IMR-90 (cell line): ENCODE measurements around the gene FNDC3B. TPM values are rescaled to one million over a fixed set of nuclear protein-coding genes. Genes with fewer than 3 reads are reported as not detected.

Source experiments
- ATAC-seq: fragments of 200-7000 bp; cut with Tn5 transposase; 2 replicates; pipeline ENCODE4 v1.9.1; 2020; ENCODE audit warnings: low read depth, mild to moderate bottlenecking, moderate library complexity
- BruUV-seq: library from RNA; stranded (reverse); fragments of 400-500 nt; replicated peaks from 2 replicates; lab custom pipeline; 2021; lab: Mats Ljungman, UMichigan
- CTCF ChIA-PET: fragments of 300-600 bp; formaldehyde crosslinking; extraction: SDS; loops from one replicate; lab custom pipeline; 2021; ENCODE audit warnings: antibody characterized with exemption; lab: Yijun Ruan, JAX
- POLR2A ChIA-PET: fragments of 300-600 bp; sonication (Branson Sonifier 250); formaldehyde crosslinking; loops from one replicate; lab custom pipeline; 2022; ENCODE audit warnings: antibody characterized with exemption; ENCODE audit not compliant: unreplicated experiment; lab: Charles Lee
- DNase-seq: peaks from one replicate; pipeline ENCODE4 v3.0.0; 2013
- H2AFZ ChIP-seq: replicated peaks from 2 replicates; pipeline ENCODE3; 2013; ENCODE audit warnings: low read length, mild to moderate bottlenecking; ENCODE audit not compliant: poor library complexity
- H2AK5ac ChIP-seq: 2 replicates; pipeline ENCODE4 v1.6.1; 2013; ENCODE audit warnings: low read depth, low read length, inconsistent platforms
- H2AK9ac ChIP-seq: replicated peaks from 2 replicates; pipeline ENCODE3; 2013; ENCODE audit warnings: mild to moderate bottlenecking, low read depth, low read length, moderate library complexity; ENCODE audit not compliant: poor library complexity
- H2BK120ac ChIP-seq: 2 replicates; pipeline ENCODE4 v1.6.1; 2013; ENCODE audit warnings: low read depth, low read length, inconsistent platforms
- H2BK15ac ChIP-seq: 3 replicates; pipeline ENCODE4 v1.6.1; 2013; ENCODE audit warnings: low read depth, low read length, inconsistent platforms
- H2BK20ac ChIP-seq: 2 replicates; pipeline ENCODE4 v1.6.1; 2013; ENCODE audit warnings: low read depth, mild to moderate bottlenecking, inconsistent platforms, low read length, moderate library complexity
- H2BK5ac ChIP-seq: 2 replicates; pipeline ENCODE4 v1.6.1; 2013; ENCODE audit warnings: mild to moderate bottlenecking, low read depth, low read length, inconsistent platforms; ENCODE audit not compliant: poor library complexity, severe bottlenecking
- H3K14ac ChIP-seq: replicated peaks from 2 replicates; pipeline ENCODE4 v1.6.1; 2013; ENCODE audit warnings: low read depth, low read length, inconsistent platforms
- H3K18ac ChIP-seq: 2 replicates; pipeline ENCODE4 v1.6.1; 2013; ENCODE audit warnings: low read depth, low read length, control low read depth
- H3K23ac ChIP-seq: 2 replicates; pipeline ENCODE4 v1.6.1; 2013; ENCODE audit warnings: low read depth, low read length, inconsistent platforms
- H3K27ac ChIP-seq: 2 replicates; pipeline ENCODE4 v1.5.1; 2013; ENCODE audit warnings: mild to moderate bottlenecking, control low read depth, low read length; ENCODE audit not compliant: insufficient read depth
- H3K27me3 ChIP-seq: 2 replicates; pipeline ENCODE4 v1.6.1; 2013; ENCODE audit warnings: low read length; ENCODE audit not compliant: control insufficient read depth, insufficient read depth
- H3K36me3 ChIP-seq: 2 replicates; pipeline ENCODE4 v1.6.1; 2013; ENCODE audit warnings: low read length, mixed read lengths; ENCODE audit not compliant: control insufficient read depth, insufficient read depth
- H3K4ac ChIP-seq: 2 replicates; pipeline ENCODE4 v1.6.1; 2013; ENCODE audit warnings: low read depth, low read length, inconsistent platforms
- H3K4me1 ChIP-seq: 2 replicates; pipeline ENCODE4 v1.6.1; 2013; ENCODE audit warnings: low read length, mixed read lengths; ENCODE audit not compliant: control insufficient read depth, insufficient read depth
- H3K4me2 ChIP-seq: 2 replicates; pipeline ENCODE4 v1.6.1; 2013; ENCODE audit warnings: low read depth, mild to moderate bottlenecking, control low read depth, low read length, moderate library complexity
- H3K4me3 ChIP-seq: 2 replicates; pipeline ENCODE4 v1.5.1; 2013; ENCODE audit warnings: low read depth, mild to moderate bottlenecking, control low read depth, low read length, moderate library complexity; ENCODE audit not compliant: insufficient read depth
- H3K56ac ChIP-seq: 2 replicates; pipeline ENCODE4 v1.6.1; 2013; ENCODE audit warnings: low read length, inconsistent platforms; ENCODE audit not compliant: insufficient read depth; ENCODE audit errors: extremely low read depth
- H3K79me1 ChIP-seq, 2 experiments: 2 replicates each; pipeline ENCODE4 v1.6.1; 2013; ENCODE audit warnings: low read length in 2 of 2, inconsistent platforms in 1 of 2, low read depth in 1 of 2
- H3K9ac ChIP-seq: 2 replicates; pipeline ENCODE4 v1.6.1; 2013; ENCODE audit warnings: low read depth, low read length, control low read depth
- H3K9me1 ChIP-seq: 2 replicates; pipeline ENCODE4 v1.6.1; 2013; ENCODE audit warnings: low read length, inconsistent platforms; ENCODE audit not compliant: insufficient read depth
- H3K9me3 ChIP-seq: 2 replicates; pipeline ENCODE4 v1.6.1; 2013; ENCODE audit warnings: low read length; ENCODE audit not compliant: control insufficient read depth, insufficient read depth
- H4K20me1 ChIP-seq: 2 replicates; pipeline ENCODE4 v1.6.1; 2013; ENCODE audit warnings: low read length, inconsistent platforms; ENCODE audit not compliant: insufficient read depth
- H4K5ac ChIP-seq: 2 replicates; pipeline ENCODE4 v1.6.1; 2013; ENCODE audit warnings: mild to moderate bottlenecking, low read depth, low read length, control low read depth
- H4K8ac ChIP-seq, 2 experiments: 2 replicates each; pipeline ENCODE4 v1.6.1; 2013; ENCODE audit warnings: low read depth in 2 of 2, low read length in 2 of 2, control low read depth in 1 of 2, inconsistent platforms in 1 of 2
- H4K91ac ChIP-seq: 2 replicates; pipeline ENCODE4 v1.6.1; 2013; ENCODE audit warnings: low read depth, low read length, inconsistent platforms; ENCODE audit not compliant: insufficient read depth
- BHLHE40 ChIP-seq: fragments of 150-350 bp; IDR thresholded peaks from 2 replicates; pipeline ENCODE4 v1.6.1; 2016; ENCODE audit warnings: mild to moderate bottlenecking, low read depth, low read length
- CEBPB ChIP-seq: IDR thresholded peaks from 2 replicates; pipeline ENCODE4 v1.6.1; 2012; ENCODE audit warnings: low read depth, low read length, improper control_type of control experiment
- CHD1 ChIP-seq: IDR thresholded peaks from 2 replicates; pipeline ENCODE4 v1.6.1; 2012; ENCODE audit warnings: low read depth, low read length, improper control_type of control experiment
- CTCF ChIP-seq: conservative IDR thresholded peaks from 2 replicates; pipeline ENCODE4 v1.5.1; 2012; ENCODE audit warnings: mild to moderate bottlenecking, low read depth, low read length, improper control_type of control experiment
- FOS ChIP-seq: fragments of 150-350 bp; IDR thresholded peaks from 2 replicates; pipeline ENCODE4 v1.6.1; 2016; ENCODE audit warnings: low read depth, low read length
- MAFK ChIP-seq: IDR thresholded peaks from 2 replicates; pipeline ENCODE4 v1.6.1; 2012; ENCODE audit warnings: low read depth, low read length, improper control_type of control experiment
- MAZ ChIP-seq: IDR thresholded peaks from 2 replicates; pipeline ENCODE4 v1.6.1; 2012; ENCODE audit warnings: low read depth, mild to moderate bottlenecking, low read length, improper control_type of control experiment, moderate library complexity, borderline replicate concordance
- MXI1 ChIP-seq: IDR thresholded peaks from 2 replicates; pipeline ENCODE4 v1.6.1; 2012; ENCODE audit warnings: low read depth, mild to moderate bottlenecking, low read length, moderate library complexity, borderline replicate concordance
- NFE2L2 ChIP-seq: fragments of 150-350 bp; IDR thresholded peaks from 2 replicates; pipeline ENCODE4 v1.6.1; 2016; ENCODE audit warnings: low read depth, mild to moderate bottlenecking, low read length
- POLR2A ChIP-seq: IDR thresholded peaks from 2 replicates; pipeline ENCODE4 v1.6.1; 2012; ENCODE audit warnings: mild to moderate bottlenecking, low read depth, low read length
- RAD21 ChIP-seq: IDR thresholded peaks from 2 replicates; pipeline ENCODE4 v1.6.1; 2012; ENCODE audit warnings: low read length, improper control_type of control experiment
- RCOR1 ChIP-seq: IDR thresholded peaks from 2 replicates; pipeline ENCODE4 v1.6.1; 2012; ENCODE audit warnings: mild to moderate bottlenecking, low read length, improper control_type of control experiment; ENCODE audit not compliant: insufficient replicate concordance
- RFX5 ChIP-seq: IDR thresholded peaks from 2 replicates; pipeline ENCODE4 v1.8.0; 2012; ENCODE audit warnings: low read depth, mild to moderate bottlenecking, low read length, moderate library complexity
- SMC3 ChIP-seq: fragments of 150-350 bp; IDR thresholded peaks from 2 replicates; pipeline ENCODE4 v1.6.1; 2016; ENCODE audit warnings: low read depth, mild to moderate bottlenecking, antibody characterized with exemption, low read length, moderate library complexity
- USF2 ChIP-seq: fragments of 150-350 bp; IDR thresholded peaks from 2 replicates; pipeline ENCODE4 v1.6.1; 2017; ENCODE audit warnings: mild to moderate bottlenecking, antibody characterized with exemption, low read length, low read depth
- WGBS, 2 experiments: methylation state at CpG; one replicate each; pipeline versions ENCODE4 v1.1.5 to v1.1.7; 2013; ENCODE audit warnings: missing lambda C conversion rate in 2 of 2; ENCODE audit not compliant: insufficient read length in 1 of 2; ENCODE audit errors: extremely low coverage in 2 of 2; 5-methylcytosine and 5-hydroxymethylcytosine counted together
- dilution Hi-C: fragments of 300-500 bp; cut with HindIII; formaldehyde crosslinking; loops from one replicate; pipeline ENCODE4 v1.14.3; 2018; ENCODE audit warnings: low sequenced_read_pairs; ENCODE audit not compliant: unreplicated experiment
- in situ Hi-C: fragments of 300-500 bp; cut with MboI; formaldehyde crosslinking; loops from 3 replicates; pipeline ENCODE4 v1.14.3; 2019; ENCODE audit warnings: low sequenced_read_pairs, inconsistent platforms, mixed read lengths
- intact Hi-C: fragments of 100-400 bp; cut with micrococcal nuclease; formaldehyde crosslinking; loops from 2 replicates; pipeline ENCODE4 v1.10.0; 2022
- polyA plus RNA-seq, 3 experiments: library from polyadenylated mRNA; depleted of rRNA; stranded (reverse); fragments of >200 nt; gene quantifications; 2 replicates each; pipeline ENCODE4 v1.2.3, GENCODE V29; 2012; ENCODE audit warnings: low replicate concordance in 1 of 3
- total RNA-seq: library from RNA; depleted of rRNA; stranded (reverse); fragments of >200 nt; gene quantifications from 2 replicates; pipeline ENCODE4 v1.2.3, GENCODE V29; 2012
- TF ChIP-seq, protein P1 (sequence below): fragments of 150-350 bp; IDR thresholded peaks from 2 replicates; pipeline ENCODE4 v1.6.1; 2016; ENCODE audit warnings: low read depth, mild to moderate bottlenecking, low read length, moderate library complexity, borderline replicate concordance

FNDC3B gene
- total and polyA plus RNA-seq, 2 of the 4 experiments (the other 2 are of a cell fraction): 23.9 to 150 TPM

DNA sequence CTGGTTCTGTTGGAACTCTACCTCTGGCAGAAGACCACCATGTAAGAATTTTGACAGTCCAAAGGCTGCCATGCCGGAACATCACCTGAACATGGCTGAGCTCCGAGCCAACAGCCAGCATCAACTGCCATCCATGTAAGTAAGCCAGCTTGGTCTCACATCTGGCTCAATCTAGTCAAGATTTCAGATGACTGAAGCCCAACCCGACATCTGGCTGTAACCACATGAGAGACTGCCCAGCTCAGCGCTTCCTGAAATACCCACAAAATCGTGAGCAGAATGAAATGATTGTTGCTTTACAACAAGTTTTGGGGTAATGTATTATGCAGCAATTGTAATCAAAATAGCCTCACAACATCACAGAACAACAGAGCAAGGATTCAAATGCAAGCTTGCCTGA lies 375.9 kb downstream of the FNDC3B start:
- 86% methylated on average over 2 of the region's 5 CpGs; no CpG with 5 or more reads in 1 of the 2 experiments for WGBS, 2 experiments

More for the DNA sequence above, 375.9 kb downstream of the FNDC3B start:
- dilution Hi-C loops (no loop called here), in situ Hi-C loops (no loop called here), intact Hi-C loops (no loop called here)
- Histone ChIP-seq H3K14ac (no peak overlapping the region), H3K18ac (no peak overlapping the region), H3K4ac (no peak overlapping the region), H2BK20ac (no peak overlapping the region), H4K91ac (no peak overlapping the region), H4K20me1 (no peaks in the 10 kb centered on the region), H3K36me3 (no peaks in the 10 kb centered on the region), H4K8ac (no peak overlapping the region), H2AK9ac (no peak overlapping the region), H3K9me1 (no peaks in the 10 kb centered on the region), H3K56ac (no peak overlapping the region), H3K4me2 (no peak overlapping the region), H3K23ac (no peak overlapping the region), H3K4me3 (no peak overlapping the region), H3K4me1 (no peaks in the 10 kb centered on the region), H2BK5ac (no peak overlapping the region), H3K27ac (no peak overlapping the region), H2AK5ac (no peak overlapping the region), H4K5ac (no peak overlapping the region), H3K9me3 (no peaks in the 10 kb centered on the region), H2BK15ac (no peak overlapping the region), H3K79me1 (no peaks in the 10 kb centered on the region), H3K9ac (no peak overlapping the region), H3K27me3 (no peaks in the 10 kb centered on the region; the same call in 1 of the 2 replicates), H2BK120ac (no peak overlapping the region), H2AFZ (no peak overlapping the region)
- no peak for ATAC-seq
- ChIA-PET POLR2A (no interaction called here), CTCF (no interaction called here)
- TF ChIP-seq USF2: no peak
- TF ChIP-seq RCOR1: no peak
- no peak for TF ChIP-seq POLR2A
- TF ChIP-seq RAD21: no peak
- TF ChIP-seq MAFK: no peak
- TF ChIP-seq MAZ: no peak
- no peak for TF ChIP-seq CTCF
- no peak for TF ChIP-seq CEBPB
- TF ChIP-seq CHD1: no peak
- no peak for TF ChIP-seq FOS
- TF ChIP-seq BHLHE40: no peak
- TF ChIP-seq, protein P1, sequence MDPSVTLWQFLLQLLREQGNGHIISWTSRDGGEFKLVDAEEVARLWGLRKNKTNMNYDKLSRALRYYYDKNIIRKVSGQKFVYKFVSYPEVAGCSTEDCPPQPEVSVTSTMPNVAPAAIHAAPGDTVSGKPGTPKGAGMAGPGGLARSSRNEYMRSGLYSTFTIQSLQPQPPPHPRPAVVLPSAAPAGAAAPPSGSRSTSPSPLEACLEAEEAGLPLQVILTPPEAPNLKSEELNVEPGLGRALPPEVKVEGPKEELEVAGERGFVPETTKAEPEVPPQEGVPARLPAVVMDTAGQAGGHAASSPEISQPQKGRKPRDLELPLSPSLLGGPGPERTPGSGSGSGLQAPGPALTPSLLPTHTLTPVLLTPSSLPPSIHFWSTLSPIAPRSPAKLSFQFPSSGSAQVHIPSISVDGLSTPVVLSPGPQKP: no peak
- TF ChIP-seq RFX5: no peak
- no peak for TF ChIP-seq SMC3
- no peak for TF ChIP-seq NFE2L2
- no peak for TF ChIP-seq MXI1
- no TSS peak for BruUV-seq
- no peak for DNase-seq
